Neural cell (in vitro differentiated cells): Measurements from ENCODE around the gene MTARC1.

Experiments
- EP300 ChIP-seq: fragments of 450-650 bp; conservative IDR thresholded peaks from 2 replicates; pipeline ENCODE4 v1.6.1; 2014; ENCODE audit warnings: antibody characterized with exemption, mild to moderate bottlenecking, moderate library complexity; ENCODE audit not compliant: poor library complexity, severe bottlenecking
- EZH2 ChIP-seq: fragments of 200-600, 300-800 bp; shearing (Covaris generic), sonication (generic); IDR thresholded peaks from 2 replicates; pipeline ENCODE4 v1.6.1; 2014; ENCODE audit warnings: antibody characterized with exemption, low read length, borderline replicate concordance, mild to moderate bottlenecking; ENCODE audit not compliant: insufficient read depth, poor library complexity, severe bottlenecking
- MXI1 ChIP-seq: fragments of 450-650 bp; conservative IDR thresholded peaks from 2 replicates; pipeline ENCODE4 v1.6.1; 2014; ENCODE audit warnings: antibody characterized with exemption, mild to moderate bottlenecking; ENCODE audit not compliant: poor library complexity, severe bottlenecking
- POLR2AphosphoS5 ChIP-seq: IDR thresholded peaks from 2 replicates; pipeline ENCODE4 v1.6.1; 2012
- RAD21 ChIP-seq: fragments of 450-650 bp; conservative IDR thresholded peaks from 2 replicates; pipeline ENCODE4 v1.6.1; 2014; ENCODE audit warnings: antibody characterized with exemption, mild to moderate bottlenecking, moderate library complexity
- SMC3 ChIP-seq: fragments of 450-650 bp; conservative IDR thresholded peaks from 2 replicates; pipeline ENCODE4 v1.6.1; 2014; ENCODE audit warnings: antibody characterized with exemption, mild to moderate bottlenecking, moderate library complexity; ENCODE audit not compliant: poor library complexity
- TAF1 ChIP-seq: IDR thresholded peaks from 2 replicates; pipeline ENCODE4 v1.6.1; 2012; ENCODE audit warnings: low read depth
- TF ChIP-seq, protein P1 (sequence below): fragments of 450-650 bp; IDR thresholded peaks from 2 replicates; pipeline ENCODE4 v1.5.1; 2014; ENCODE audit warnings: antibody characterized with exemption, mild to moderate bottlenecking, moderate library complexity; ENCODE audit not compliant: poor library complexity, severe bottlenecking
- TF ChIP-seq, protein P2 (sequence below): IDR thresholded peaks from 2 replicates; pipeline ENCODE4 v1.6.1; 2012; ENCODE audit warnings: borderline replicate concordance

DNA sequence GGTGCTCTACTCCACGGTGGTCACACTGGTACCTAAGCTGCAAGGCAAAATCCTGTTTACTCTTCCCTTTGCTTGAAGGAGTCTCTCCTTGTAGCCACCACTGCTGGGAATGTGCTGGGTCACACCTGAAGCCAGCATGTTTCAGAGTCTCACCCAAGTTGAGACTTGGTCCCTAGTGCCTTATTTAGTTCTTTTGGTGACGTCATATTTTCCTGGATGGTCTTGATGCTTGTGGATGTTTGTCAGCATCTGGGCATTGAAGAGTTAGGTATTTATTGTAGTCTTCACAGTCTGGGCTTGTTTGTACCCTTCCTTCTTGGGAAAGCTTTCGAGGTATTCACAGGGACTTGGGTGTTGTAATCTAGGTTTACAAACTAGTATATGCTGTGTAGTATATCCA lies 44.2 kb upstream of the MTARC1 start:
- TF ChIP-seq, protein P1, sequence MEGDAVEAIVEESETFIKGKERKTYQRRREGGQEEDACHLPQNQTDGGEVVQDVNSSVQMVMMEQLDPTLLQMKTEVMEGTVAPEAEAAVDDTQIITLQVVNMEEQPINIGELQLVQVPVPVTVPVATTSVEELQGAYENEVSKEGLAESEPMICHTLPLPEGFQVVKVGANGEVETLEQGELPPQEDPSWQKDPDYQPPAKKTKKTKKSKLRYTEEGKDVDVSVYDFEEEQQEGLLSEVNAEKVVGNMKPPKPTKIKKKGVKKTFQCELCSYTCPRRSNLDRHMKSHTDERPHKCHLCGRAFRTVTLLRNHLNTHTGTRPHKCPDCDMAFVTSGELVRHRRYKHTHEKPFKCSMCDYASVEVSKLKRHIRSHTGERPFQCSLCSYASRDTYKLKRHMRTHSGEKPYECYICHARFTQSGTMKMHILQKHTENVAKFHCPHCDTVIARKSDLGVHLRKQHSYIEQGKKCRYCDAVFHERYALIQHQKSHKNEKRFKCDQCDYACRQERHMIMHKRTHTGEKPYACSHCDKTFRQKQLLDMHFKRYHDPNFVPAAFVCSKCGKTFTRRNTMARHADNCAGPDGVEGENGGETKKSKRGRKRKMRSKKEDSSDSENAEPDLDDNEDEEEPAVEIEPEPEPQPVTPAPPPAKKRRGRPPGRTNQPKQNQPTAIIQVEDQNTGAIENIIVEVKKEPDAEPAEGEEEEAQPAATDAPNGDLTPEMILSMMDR: no peak
- TF ChIP-seq EZH2 (no peak), MXI1 (no peak), RAD21 (no peak), SMC3 (no peak), EP300 (no peak), POLR2AphosphoS5 (no peak), TAF1 (no peak)
- TF ChIP-seq, protein P2, sequence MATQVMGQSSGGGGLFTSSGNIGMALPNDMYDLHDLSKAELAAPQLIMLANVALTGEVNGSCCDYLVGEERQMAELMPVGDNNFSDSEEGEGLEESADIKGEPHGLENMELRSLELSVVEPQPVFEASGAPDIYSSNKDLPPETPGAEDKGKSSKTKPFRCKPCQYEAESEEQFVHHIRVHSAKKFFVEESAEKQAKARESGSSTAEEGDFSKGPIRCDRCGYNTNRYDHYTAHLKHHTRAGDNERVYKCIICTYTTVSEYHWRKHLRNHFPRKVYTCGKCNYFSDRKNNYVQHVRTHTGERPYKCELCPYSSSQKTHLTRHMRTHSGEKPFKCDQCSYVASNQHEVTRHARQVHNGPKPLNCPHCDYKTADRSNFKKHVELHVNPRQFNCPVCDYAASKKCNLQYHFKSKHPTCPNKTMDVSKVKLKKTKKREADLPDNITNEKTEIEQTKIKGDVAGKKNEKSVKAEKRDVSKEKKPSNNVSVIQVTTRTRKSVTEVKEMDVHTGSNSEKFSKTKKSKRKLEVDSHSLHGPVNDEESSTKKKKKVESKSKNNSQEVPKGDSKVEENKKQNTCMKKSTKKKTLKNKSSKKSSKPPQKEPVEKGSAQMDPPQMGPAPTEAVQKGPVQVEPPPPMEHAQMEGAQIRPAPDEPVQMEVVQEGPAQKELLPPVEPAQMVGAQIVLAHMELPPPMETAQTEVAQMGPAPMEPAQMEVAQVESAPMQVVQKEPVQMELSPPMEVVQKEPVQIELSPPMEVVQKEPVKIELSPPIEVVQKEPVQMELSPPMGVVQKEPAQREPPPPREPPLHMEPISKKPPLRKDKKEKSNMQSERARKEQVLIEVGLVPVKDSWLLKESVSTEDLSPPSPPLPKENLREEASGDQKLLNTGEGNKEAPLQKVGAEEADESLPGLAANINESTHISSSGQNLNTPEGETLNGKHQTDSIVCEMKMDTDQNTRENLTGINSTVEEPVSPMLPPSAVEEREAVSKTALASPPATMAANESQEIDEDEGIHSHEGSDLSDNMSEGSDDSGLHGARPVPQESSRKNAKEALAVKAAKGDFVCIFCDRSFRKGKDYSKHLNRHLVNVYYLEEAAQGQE: no peak
